ENCODE data around the gene PRSS57.

DNA sequence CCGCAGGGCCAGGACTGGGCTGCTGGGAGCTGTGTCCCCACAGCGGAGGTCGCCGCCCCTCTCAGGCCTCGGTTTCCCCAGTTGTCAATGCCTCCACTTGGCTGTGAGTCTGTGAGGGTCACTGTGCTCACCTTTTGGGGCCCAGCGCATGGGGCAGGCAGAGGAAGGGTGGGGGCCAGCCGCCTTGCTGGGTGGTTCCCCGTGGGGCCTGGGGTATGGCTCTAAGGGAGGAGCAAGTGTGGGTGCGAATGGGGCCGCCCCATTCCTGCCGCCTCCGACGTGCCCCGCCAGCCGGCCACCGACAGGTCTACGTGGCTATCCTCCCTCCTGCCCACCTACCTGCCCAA is 56.4 kb downstream of the PRSS57 start:
- TF ChIP-seq, protein P1, sequence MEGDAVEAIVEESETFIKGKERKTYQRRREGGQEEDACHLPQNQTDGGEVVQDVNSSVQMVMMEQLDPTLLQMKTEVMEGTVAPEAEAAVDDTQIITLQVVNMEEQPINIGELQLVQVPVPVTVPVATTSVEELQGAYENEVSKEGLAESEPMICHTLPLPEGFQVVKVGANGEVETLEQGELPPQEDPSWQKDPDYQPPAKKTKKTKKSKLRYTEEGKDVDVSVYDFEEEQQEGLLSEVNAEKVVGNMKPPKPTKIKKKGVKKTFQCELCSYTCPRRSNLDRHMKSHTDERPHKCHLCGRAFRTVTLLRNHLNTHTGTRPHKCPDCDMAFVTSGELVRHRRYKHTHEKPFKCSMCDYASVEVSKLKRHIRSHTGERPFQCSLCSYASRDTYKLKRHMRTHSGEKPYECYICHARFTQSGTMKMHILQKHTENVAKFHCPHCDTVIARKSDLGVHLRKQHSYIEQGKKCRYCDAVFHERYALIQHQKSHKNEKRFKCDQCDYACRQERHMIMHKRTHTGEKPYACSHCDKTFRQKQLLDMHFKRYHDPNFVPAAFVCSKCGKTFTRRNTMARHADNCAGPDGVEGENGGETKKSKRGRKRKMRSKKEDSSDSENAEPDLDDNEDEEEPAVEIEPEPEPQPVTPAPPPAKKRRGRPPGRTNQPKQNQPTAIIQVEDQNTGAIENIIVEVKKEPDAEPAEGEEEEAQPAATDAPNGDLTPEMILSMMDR (IDR thresholded peaks at IDR 0.05; ENCODE audit: low read depth, low read length), result no peak
- TF ChIP-seq EZH2phosphoT487 (IDR thresholded peaks at IDR 0.05; ENCODE audit: low read depth), result no peak

Data from OCI-LY3 (cell line).